COR-L47 (cell line): ENCODE measurements around the gene RARS1.

Experiments
- DNase-seq: peaks from one replicate; lab custom pipeline; 2025; lab: John Stamatoyannopoulos, UW

RARS1 gene

GRCh38 chr5:168486136-168486879, at the start of gene RARS1:
RARS1 (plus strand) TSS chr5:168486471; CDS start chr5:168486499, 28 bp downstream.
- peak; percentile 87 for DNase-seq

- no peak for DNase-seq
Measured at GRCh38 chr5:168438349-168438748, 47.9 kb upstream of the RARS1 start.

GRCh38 chr5:168443533-168443932, 42.7 kb upstream of the RARS1 start:
- DNase-seq: no peak

GRCh38 chr5:168443950-168444700, 42.1 kb upstream of the RARS1 start:
- no peak for DNase-seq

GRCh38 chr5:168446983-168447619, 39.2 kb upstream of the RARS1 start:
- no peak for DNase-seq

GRCh38 chr5:168447808-168448207, 38.5 kb upstream of the RARS1 start:
- DNase-seq: no peak

GRCh38 chr5:168449166-168449565, 37.1 kb upstream of the RARS1 start:
- DNase-seq: no peak

GRCh38 chr5:168451565-168451964, 34.7 kb upstream of the RARS1 start:
- no peak for DNase-seq

GRCh38 chr5:168455201-168455600, 31.1 kb upstream of the RARS1 start:
- DNase-seq: no peak

- DNase-seq: no peak
Measured at GRCh38 chr5:168457542-168457941, 28.7 kb upstream of the RARS1 start.

GRCh38 chr5:168460606-168461005, 25.7 kb upstream of the RARS1 start:
- DNase-seq: no peak

GRCh38 chr5:168463081-168463480, 23.2 kb upstream of the RARS1 start:
- no peak for DNase-seq

- no peak for DNase-seq
Measured at GRCh38 chr5:168464214-168464613, 22.1 kb upstream of the RARS1 start.

- DNase-seq: no peak
Measured at GRCh38 chr5:168464641-168465040, 21.6 kb upstream of the RARS1 start.

GRCh38 chr5:168467755-168468330, 18.4 kb upstream of the RARS1 start:
- peak; percentile 29 for DNase-seq

- no peak for DNase-seq
Measured at GRCh38 chr5:168468836-168469235, 17.4 kb upstream of the RARS1 start.

GRCh38 chr5:168469816-168470215, 16.5 kb upstream of the RARS1 start:
- no peak for DNase-seq

GRCh38 chr5:168471785-168472184, 14.5 kb upstream of the RARS1 start:
- DNase-seq: no peak

- DNase-seq: no peak
Measured at GRCh38 chr5:168472329-168472728, 13.9 kb upstream of the RARS1 start.

- no peak for DNase-seq
Measured at GRCh38 chr5:168474319-168474718, 12.0 kb upstream of the RARS1 start.

- DNase-seq: no peak
Measured at GRCh38 chr5:168477060-168477459, 9.2 kb upstream of the RARS1 start.

- DNase-seq: no peak
Measured at GRCh38 chr5:168479166-168479565, 7.1 kb upstream of the RARS1 start.

GRCh38 chr5:168480601-168481000, 5.7 kb upstream of the RARS1 start:
- DNase-seq: no peak
